GM18498 (cell line): Measurements from ENCODE around the gene KCP.

Experiments
- ATAC-seq: cut with Tn5 transposase; IDR thresholded peaks from one replicate; pipeline ENCODE4 v1.9.1; 2021; ENCODE audit warnings: mild to moderate bottlenecking, moderate library complexity; ENCODE audit not compliant: unreplicated experiment

The KCP gene

DNA sequence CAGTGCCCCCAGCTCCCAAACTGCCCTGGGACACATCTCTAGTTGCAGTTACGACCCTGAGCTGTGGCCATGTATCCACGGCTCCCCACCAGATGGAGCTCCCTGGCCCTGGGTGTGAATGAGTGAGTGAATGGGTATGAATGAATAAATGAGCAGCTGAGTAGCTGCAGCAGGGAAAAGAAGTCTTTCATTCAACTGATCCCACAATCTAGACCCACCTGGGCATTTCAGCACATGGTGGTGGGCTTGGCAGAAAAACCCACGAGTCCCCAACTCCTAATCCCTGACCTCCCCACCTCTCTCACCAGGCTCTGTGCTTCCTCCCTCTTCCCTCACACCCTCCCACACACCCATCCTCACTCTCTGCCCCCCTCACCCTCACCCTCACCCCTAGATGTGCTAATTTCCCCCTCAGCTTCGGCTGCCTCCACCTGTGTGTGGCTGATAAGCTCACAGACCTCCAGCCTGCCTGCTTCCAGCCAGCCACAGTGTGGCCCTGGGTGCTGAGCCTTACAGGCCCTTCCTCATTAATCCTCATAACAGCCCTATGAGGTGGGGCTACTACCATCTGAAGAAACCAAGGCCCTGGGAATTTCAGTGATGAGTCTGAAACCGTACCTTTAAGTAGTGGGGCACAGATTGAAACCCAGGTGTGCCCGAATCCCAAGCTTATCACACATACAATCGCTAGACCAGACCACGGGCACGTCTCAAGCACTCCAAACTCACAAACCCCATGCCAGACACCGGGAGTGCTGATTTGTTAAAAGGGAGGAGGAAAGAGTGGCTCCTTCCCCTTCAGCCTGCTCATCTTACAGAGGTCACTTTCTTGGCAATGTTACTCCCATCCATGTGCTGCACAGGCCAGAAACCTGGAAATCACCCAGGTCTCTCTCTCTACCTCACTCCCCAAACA, 50.1 kb downstream of the KCP start:
- no peak for ATAC-seq

GRCh38 chr7:128859232-128860157, 51.0 kb downstream of the KCP start:
- ATAC-seq, result no peak

DNA sequence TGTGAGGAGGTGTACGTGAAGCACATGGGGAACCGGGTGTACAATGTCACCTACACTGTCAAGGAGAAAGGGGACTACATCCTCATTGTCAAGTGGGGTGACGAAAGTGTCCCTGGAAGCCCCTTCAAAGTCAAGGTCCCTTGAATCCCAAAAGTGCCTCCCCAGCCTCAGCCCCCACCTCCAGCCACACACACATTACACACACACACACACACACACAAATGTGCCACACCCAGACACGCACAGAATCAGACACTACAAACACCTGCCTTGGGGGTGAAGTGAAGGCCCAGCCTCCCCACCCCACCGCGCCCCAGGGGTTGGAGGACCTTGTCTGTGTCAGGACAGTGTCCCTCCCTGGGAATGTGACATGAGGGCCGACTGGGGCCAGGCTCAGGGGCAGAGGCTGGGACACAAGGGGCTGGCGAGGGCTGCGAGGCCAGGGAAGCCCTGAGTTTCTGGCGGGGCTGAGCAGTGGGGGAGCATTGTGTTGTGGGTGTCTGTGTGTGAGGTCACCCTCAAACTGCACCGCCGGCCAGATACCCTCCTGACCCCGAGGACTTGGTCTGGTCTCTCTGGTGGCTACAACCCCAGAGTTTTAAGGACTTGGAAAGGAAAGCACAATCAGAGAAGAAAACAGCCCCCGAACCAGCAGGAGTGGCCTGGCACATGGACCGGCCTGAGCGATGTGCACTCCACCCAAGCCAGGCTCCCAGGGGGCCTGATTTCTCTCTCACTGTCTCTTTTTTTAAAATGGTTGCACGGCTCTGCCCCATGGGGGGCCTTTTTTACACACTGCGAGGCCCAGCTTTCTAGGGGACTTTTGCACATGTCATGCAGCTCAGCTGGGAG, 51.9 kb downstream of the KCP start:
- no peak for ATAC-seq

DNA sequence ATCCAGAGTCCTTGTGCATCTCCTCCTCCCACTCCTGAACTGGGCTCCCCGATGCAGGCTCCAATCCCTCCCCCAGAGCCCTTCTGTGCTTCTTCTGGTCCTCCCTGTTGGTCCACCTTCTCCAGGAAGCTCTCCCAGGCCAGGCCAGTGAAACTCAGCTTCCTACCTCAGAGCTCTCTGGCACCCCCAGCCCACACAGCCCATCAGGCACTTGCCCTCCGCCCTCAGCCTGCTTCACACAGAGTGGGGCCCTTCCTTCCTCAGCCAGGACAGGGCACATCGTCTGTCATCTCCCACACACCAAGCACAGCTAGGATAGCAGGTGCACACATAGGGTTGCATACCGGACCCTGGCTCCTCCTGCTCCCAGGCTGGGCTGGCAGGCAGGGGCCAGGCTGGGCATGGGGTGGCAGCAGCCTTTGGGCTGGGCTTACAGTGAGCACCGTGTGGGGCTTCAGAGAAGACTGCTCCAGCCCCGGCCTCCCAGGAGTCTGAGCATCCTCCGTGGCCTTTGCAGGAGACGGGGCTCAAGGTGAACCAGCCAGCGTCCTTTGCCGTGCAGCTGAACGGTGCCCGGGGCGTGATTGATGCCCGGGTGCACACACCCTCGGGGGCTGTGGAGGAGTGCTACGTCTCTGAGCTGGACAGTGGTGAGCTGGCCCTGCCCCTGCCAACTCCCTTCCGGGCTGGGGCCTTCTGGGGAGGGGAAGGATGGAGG, 54.3 kb downstream of the KCP start:
- ATAC-seq, result no peak

GRCh38 chr7:128855559-128855958, 55.0 kb downstream of the KCP start:
- no peak for ATAC-seq

GRCh38 chr7:128854396-128854795, 56.1 kb downstream of the KCP start:
- ATAC-seq, result no peak

DNA sequence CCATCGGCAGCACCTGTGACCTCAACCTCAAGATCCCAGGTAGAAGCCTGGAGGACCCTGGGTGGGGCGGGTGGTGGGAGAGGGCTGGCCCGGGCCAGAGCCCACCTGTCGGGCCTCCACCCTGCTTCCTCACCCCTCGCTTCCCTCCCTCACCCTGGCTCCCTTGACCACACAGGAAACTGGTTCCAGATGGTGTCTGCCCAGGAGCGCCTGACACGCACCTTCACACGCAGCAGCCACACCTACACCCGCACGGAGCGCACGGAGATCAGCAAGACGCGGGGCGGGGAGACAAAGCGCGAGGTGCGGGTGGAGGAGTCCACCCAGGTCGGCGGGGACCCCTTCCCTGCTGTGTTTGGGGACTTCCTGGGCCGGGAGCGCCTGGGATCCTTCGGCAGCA, 56.7 kb downstream of the KCP start:
- ATAC-seq, result no peak

DNA sequence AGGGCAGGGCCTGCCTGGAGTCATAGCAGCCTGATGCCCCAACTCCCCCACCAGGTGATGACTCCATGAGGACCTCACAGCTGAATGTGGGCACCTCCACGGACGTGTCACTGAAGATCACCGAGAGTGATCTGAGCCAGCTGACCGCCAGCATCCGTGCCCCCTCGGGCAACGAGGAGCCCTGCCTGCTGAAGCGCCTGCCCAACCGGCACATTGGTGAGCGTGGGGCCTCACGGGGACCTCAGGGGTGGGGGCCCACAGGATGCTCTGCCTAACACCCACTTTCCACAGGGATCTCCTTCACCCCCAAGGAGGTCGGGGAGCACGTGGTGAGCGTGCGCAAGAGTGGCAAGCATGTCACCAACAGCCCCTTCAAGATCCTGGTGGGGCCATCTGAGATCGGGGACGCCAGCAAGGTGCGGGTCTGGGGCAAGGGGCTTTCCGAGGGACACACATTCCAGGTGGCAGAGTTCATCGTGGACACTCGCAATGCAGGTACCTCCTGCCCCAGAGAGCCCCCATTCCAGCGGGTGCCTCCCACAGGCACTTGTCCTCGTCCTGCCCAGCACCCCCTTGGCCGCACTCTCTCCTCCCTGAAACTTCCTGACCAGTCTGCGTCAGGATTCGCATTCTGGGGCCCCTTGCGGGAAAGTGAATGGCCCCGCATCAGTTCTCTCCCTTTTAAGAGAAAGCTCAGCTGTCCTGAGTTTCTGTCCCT, 57.8 kb downstream of the KCP start:
- ATAC-seq, result no peak

- ATAC-seq, result no peak
Measured at GRCh38 chr7:128849804-128850490, 60.6 kb downstream of the KCP start.

DNA sequence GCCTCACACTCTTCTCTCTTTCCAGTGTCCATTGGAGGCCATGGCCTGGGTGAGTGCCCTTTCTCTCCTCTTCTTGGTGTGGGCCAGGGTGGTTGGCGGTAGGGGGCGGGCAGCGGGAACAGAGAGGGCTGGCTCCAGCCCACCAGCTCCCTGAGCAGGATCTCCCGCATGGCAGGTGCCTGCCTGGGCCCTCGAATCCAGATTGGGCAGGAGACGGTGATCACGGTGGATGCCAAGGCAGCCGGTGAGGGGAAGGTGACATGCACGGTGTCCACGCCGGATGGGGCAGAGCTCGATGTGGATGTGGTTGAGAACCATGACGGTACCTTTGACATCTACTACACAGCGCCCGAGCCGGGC, 61.4 kb downstream of the KCP start:
- no peak for ATAC-seq

GRCh38 chr7:128848289-128849155, 62.0 kb downstream of the KCP start:
- ATAC-seq, result no peak

DNA sequence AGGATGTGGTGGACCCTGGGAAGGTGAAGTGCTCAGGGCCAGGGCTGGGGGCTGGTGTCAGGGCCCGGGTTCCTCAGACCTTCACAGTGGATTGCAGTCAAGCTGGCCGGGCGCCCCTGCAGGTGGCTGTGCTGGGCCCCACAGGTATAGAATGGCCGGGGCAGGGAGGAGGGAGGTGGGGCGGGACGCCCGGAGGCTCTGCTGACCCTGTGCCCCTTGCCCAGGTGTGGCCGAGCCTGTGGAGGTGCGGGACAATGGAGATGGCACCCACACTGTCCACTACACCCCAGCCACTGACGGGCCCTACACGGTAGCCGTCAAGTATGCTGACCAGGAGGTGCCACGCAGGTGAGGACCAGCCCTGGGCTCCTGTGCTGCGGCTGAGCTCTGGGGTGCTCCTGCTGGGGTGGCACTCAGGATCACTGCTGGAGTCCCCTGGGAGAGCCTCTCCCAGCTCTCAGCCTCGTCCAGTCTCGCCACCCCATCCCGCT, 62.7 kb downstream of the KCP start:
- no peak for ATAC-seq

- no peak for ATAC-seq
Measured at GRCh38 chr7:128846781-128847444, 63.6 kb downstream of the KCP start.

- no peak for ATAC-seq
Measured at GRCh38 chr7:128845987-128846386, 64.5 kb downstream of the KCP start.

GRCh38 chr7:128845475-128845874, 65.0 kb downstream of the KCP start:
- ATAC-seq, result no peak

DNA sequence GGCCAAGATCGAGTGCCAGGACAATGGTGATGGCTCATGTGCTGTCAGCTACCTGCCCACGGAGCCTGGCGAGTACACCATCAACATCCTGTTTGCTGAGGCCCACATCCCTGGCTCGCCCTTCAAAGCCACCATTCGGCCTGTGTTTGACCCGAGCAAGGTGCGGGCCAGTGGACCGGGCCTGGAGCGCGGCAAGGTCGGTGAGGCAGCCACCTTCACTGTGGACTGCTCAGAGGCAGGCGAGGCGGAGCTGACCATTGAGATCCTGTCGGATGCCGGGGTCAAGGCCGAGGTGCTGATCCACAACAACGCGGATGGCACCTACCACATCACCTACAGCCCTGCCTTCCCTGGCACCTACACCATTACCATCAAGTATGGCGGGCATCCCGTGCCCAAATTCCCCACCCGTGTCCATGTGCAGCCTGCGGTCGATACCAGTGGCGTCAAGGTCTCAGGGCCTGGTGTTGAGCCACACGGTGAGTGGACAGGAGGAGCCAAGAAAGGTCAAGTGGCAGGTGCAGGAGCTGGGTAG, 65.7 kb downstream of the KCP start:
- no peak for ATAC-seq

GRCh38 chr7:128843938-128844621, 66.4 kb downstream of the KCP start:
- ATAC-seq, result no peak
